ENCODE data around the gene KAZN.

KAZN gene

DNA sequence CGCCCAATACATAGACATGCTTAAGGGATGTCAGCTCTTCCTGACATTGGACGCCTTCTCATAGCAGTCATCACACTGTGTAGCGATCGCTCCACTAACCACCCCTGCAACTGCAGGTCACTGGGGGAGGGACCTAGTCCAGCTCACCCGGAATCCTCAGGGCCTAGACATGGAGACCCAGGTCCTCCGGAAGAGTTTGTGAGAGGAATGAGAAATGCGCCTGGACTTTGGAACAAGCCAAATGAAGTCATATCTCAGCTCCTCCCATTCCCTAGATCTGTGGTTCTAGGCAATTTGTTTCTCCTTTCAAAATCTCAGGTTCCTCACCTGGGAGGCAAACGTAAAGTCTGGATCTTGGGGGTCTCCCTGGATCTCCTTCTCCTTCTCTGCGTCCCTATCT, 253.3 kb downstream of the KAZN start:
- Histone ChIP-seq H3K9me3 (ENCODE audit: insufficient read depth, low read depth, low read length) (no peaks in the 10 kb centered on the region), H4K91ac (ENCODE audit: low read depth, low read length) (no peak overlapping the region), H4K12ac (ENCODE audit: low read depth, low read length) (no peak overlapping the region), H2BK120ac (ENCODE audit: insufficient read depth, low read length, poor library complexity) (no peak overlapping the region), H2BK12ac (ENCODE audit: low read length) (no peak overlapping the region), H3K14ac (ENCODE audit: low read length) (no peak overlapping the region), H4K8ac (ENCODE audit: low read depth, low read length) (no peak overlapping the region), H2BK5ac (ENCODE audit: low read depth, low read length, poor library complexity) (no peak overlapping the region), H3K79me2 (ENCODE audit: control insufficient read depth, insufficient read depth, low read length, poor library complexity) (no peaks in the 10 kb centered on the region), H3K4me2 (ENCODE audit: low read length) (no peak overlapping the region), H3K4me3 (ENCODE audit: low read depth, low read length) (no peak overlapping the region), H3K4ac (ENCODE audit: low read depth, low read length) (no peak overlapping the region), H3K9ac (ENCODE audit: low read length) (no peak overlapping the region), H3K79me1 (ENCODE audit: low read length) (no peaks in the 10 kb centered on the region), H2AFZ (ENCODE audit: insufficient read depth, low read length, poor library complexity) (no peak overlapping the region), H3K4me1 (ENCODE audit: control insufficient read depth in 1 of 2, insufficient read depth in 2 of 2, low read length in 2 of 2) (no peaks in the 10 kb centered on the region), H3K27ac (ENCODE audit: low read depth, low read length) (no peak overlapping the region), H3K23ac (ENCODE audit: low read length) (no peak overlapping the region), H3K18ac (ENCODE audit: low read length) (no peak overlapping the region), H2AK5ac (ENCODE audit: low read length) (no peak overlapping the region), H3K27me3 (ENCODE audit: insufficient read depth, low read length) (no peaks in the 10 kb centered on the region), H3K36me3 (ENCODE audit: control insufficient read depth in 1 of 2, insufficient read depth in 2 of 2, low read length in 2 of 2) (no peaks in the 10 kb centered on the region)
- DNase-seq: no peak
- no CpG with 5 or more reads among the region's 9 CpGs for WGBS (ENCODE audit: extremely low coverage, insufficient coverage, insufficient read length)

DNA sequence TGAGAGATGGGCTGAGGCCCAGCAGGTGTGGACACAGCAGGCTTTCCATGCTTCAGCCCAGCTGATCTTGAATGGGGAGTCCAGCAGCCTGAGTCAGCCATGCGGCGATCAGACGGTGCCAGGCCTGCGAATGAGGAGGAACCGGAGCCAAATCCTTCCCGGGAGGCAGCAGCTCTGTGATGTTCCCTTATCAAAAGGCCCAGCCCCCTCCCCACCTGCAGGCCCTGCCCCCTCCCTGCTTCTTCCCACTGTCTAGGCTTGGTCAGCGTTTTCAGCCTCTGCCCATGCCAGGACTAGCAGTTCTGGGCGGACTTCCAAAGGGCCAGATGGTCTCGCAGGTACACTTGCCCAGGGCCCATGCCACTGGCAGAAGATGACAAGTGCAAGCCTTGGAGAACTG, 253.8 kb downstream of the KAZN start:
- Histone ChIP-seq H3K4ac (ENCODE audit: low read depth, low read length) (no peak overlapping the region), H2BK120ac (ENCODE audit: insufficient read depth, low read length, poor library complexity) (no peak overlapping the region), H3K27ac (ENCODE audit: low read depth, low read length) (no peak overlapping the region), H3K27me3 (ENCODE audit: insufficient read depth, low read length) (no peaks in the 10 kb centered on the region), H3K9me3 (ENCODE audit: insufficient read depth, low read depth, low read length) (no peaks in the 10 kb centered on the region), H3K4me2 (ENCODE audit: low read length) (no peak overlapping the region), H3K79me2 (ENCODE audit: control insufficient read depth, insufficient read depth, low read length, poor library complexity) (no peaks in the 10 kb centered on the region), H4K12ac (ENCODE audit: low read depth, low read length) (no peak overlapping the region), H3K9ac (ENCODE audit: low read length) (no peak overlapping the region), H3K14ac (ENCODE audit: low read length) (no peak overlapping the region), H4K91ac (ENCODE audit: low read depth, low read length) (no peak overlapping the region), H3K4me1 (ENCODE audit: control insufficient read depth in 1 of 2, insufficient read depth in 2 of 2, low read length in 2 of 2) (no peaks in the 10 kb centered on the region), H2BK5ac (ENCODE audit: low read depth, low read length, poor library complexity) (no peak overlapping the region), H3K18ac (ENCODE audit: low read length) (no peak overlapping the region), H3K23ac (ENCODE audit: low read length) (no peak overlapping the region), H2BK12ac (ENCODE audit: low read length) (no peak overlapping the region), H3K36me3 (ENCODE audit: control insufficient read depth in 1 of 2, insufficient read depth in 2 of 2, low read length in 2 of 2) (no peaks in the 10 kb centered on the region), H2AK5ac (ENCODE audit: low read length) (no peak overlapping the region), H4K8ac (ENCODE audit: low read depth, low read length) (no peak overlapping the region), H3K79me1 (ENCODE audit: low read length) (no peaks in the 10 kb centered on the region), H3K4me3 (ENCODE audit: low read depth, low read length) (no peak overlapping the region), H2AFZ (ENCODE audit: insufficient read depth, low read length, poor library complexity) (no peak overlapping the region)
- no peak for DNase-seq
- no CpG with 5 or more reads among the region's 9 CpGs for WGBS (ENCODE audit: extremely low coverage, insufficient coverage, insufficient read length)

DNA sequence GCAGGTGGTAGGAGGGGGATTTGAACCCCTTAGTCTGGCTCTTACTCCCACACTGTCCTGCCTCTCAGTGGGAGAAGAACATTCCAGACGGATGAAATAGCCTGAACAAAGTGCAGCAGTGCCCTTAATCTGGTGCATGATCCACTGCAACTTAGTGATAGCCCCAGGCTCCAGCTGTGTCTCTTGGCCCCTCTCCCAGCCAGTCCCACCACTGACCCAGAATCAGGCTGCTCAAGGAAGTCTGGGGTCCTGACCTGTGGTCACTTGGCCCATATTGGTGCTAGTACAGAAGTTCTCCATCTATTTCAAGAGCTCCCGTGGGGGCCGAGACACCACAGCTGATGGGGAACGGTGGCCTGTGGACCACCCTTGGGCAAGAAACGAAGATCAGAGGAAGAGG, 255.0 kb downstream of the KAZN start:
- no peak overlapping the region for H4K91ac ChIP-seq (ENCODE audit: low read depth, low read length)
- H2AK5ac ChIP-seq (ENCODE audit: low read length): no peak overlapping the region
- no peak overlapping the region for H3K18ac ChIP-seq (ENCODE audit: low read length)
- no peaks in the 10 kb centered on the region for H3K79me1 ChIP-seq (ENCODE audit: low read length)
- no peak overlapping the region for H3K4ac ChIP-seq (ENCODE audit: low read depth, low read length)
- H3K4me3 ChIP-seq (ENCODE audit: low read depth, low read length): no peak overlapping the region
- H2BK12ac ChIP-seq (ENCODE audit: low read length): no peak overlapping the region
- H3K23ac ChIP-seq (ENCODE audit: low read length): no peak overlapping the region
- no peak overlapping the region for H3K27ac ChIP-seq (ENCODE audit: low read depth, low read length)
- no peak overlapping the region for H2BK5ac ChIP-seq (ENCODE audit: low read depth, low read length, poor library complexity)
- H3K14ac ChIP-seq (ENCODE audit: low read length): no peak overlapping the region
- no peaks in the 10 kb centered on the region for H3K79me2 ChIP-seq (ENCODE audit: control insufficient read depth, insufficient read depth, low read length, poor library complexity)
- H2AFZ ChIP-seq (ENCODE audit: insufficient read depth, low read length, poor library complexity): no peak overlapping the region
- no peak overlapping the region for H4K8ac ChIP-seq (ENCODE audit: low read depth, low read length)
- H3K4me2 ChIP-seq (ENCODE audit: low read length): no peak overlapping the region
- no peak overlapping the region for H4K12ac ChIP-seq (ENCODE audit: low read depth, low read length)
- no peak overlapping the region for H2BK120ac ChIP-seq (ENCODE audit: insufficient read depth, low read length, poor library complexity)
- H3K27me3 ChIP-seq (ENCODE audit: insufficient read depth, low read length): no peaks in the 10 kb centered on the region
- no peaks in the 10 kb centered on the region for H3K9me3 ChIP-seq (ENCODE audit: insufficient read depth, low read depth, low read length)
- WGBS (ENCODE audit: extremely low coverage, insufficient coverage, insufficient read length): no CpG with 5 or more reads among the region's 5 CpGs
- no peak for DNase-seq
- H3K36me3 ChIP-seq (ENCODE audit: control insufficient read depth in 1 of 2, insufficient read depth in 2 of 2, low read length in 2 of 2): no peaks in the 10 kb centered on the region
- H3K9ac ChIP-seq (ENCODE audit: low read length): no peak overlapping the region
- no peaks in the 10 kb centered on the region for H3K4me1 ChIP-seq (ENCODE audit: control insufficient read depth in 1 of 2, insufficient read depth in 2 of 2, low read length in 2 of 2)

DNA sequence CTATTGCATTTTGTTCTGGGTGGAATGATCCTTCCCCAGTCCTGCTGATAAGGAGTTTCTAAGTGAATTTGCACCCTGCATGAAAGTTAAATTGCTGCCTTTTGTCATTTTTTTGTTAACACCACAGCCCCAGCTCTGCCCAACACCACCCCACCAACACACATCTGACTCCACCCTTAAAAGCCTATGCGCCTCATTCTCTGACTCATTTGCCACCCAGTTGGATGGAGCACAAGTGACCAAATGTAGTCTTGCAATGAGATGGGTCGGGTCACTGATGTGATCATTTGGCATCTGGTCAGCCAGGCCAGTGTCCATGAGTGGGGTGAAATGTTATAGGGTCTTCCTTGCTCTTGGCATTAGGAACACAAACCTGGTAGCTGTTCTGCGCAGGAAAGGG, 256.8 kb downstream of the KAZN start:
- H3K18ac ChIP-seq (ENCODE audit: low read length): no peak overlapping the region
- no peak overlapping the region for H2BK5ac ChIP-seq (ENCODE audit: low read depth, low read length, poor library complexity)
- H3K23ac ChIP-seq (ENCODE audit: low read length): no peak overlapping the region
- no peak overlapping the region for H3K9ac ChIP-seq (ENCODE audit: low read length)
- H4K91ac ChIP-seq (ENCODE audit: low read depth, low read length): no peak overlapping the region
- no peak overlapping the region for H4K8ac ChIP-seq (ENCODE audit: low read depth, low read length)
- H2AK5ac ChIP-seq (ENCODE audit: low read length): no peak overlapping the region
- no peaks in the 10 kb centered on the region for H3K9me3 ChIP-seq (ENCODE audit: insufficient read depth, low read depth, low read length)
- H3K14ac ChIP-seq (ENCODE audit: low read length): no peak overlapping the region
- H3K4me3 ChIP-seq (ENCODE audit: low read depth, low read length): no peak overlapping the region
- H3K79me1 ChIP-seq (ENCODE audit: low read length): no peaks in the 10 kb centered on the region
- H3K4ac ChIP-seq (ENCODE audit: low read depth, low read length): no peak overlapping the region
- H3K36me3 ChIP-seq (ENCODE audit: control insufficient read depth in 1 of 2, insufficient read depth in 2 of 2, low read length in 2 of 2): no peaks in the 10 kb centered on the region
- no peak overlapping the region for H2AFZ ChIP-seq (ENCODE audit: insufficient read depth, low read length, poor library complexity)
- H2BK120ac ChIP-seq (ENCODE audit: insufficient read depth, low read length, poor library complexity): no peak overlapping the region
- no peak overlapping the region for H4K12ac ChIP-seq (ENCODE audit: low read depth, low read length)
- no peaks in the 10 kb centered on the region for H3K79me2 ChIP-seq (ENCODE audit: control insufficient read depth, insufficient read depth, low read length, poor library complexity)
- DNase-seq: no peak
- H3K4me2 ChIP-seq (ENCODE audit: low read length): no peak overlapping the region
- no CpG with 5 or more reads among the region's 3 CpGs for WGBS (ENCODE audit: extremely low coverage, insufficient coverage, insufficient read length)
- H3K27ac ChIP-seq (ENCODE audit: low read depth, low read length): no peak overlapping the region
- H3K27me3 ChIP-seq (ENCODE audit: insufficient read depth, low read length): no peaks in the 10 kb centered on the region
- H2BK12ac ChIP-seq (ENCODE audit: low read length): no peak overlapping the region
- no peaks in the 10 kb centered on the region for H3K4me1 ChIP-seq (ENCODE audit: control insufficient read depth in 1 of 2, insufficient read depth in 2 of 2, low read length in 2 of 2)
